ACC112 (cell line): ENCODE measurements around the gene CMTR1.

ENCODE experiments used
- H2AFZ ChIP-seq: fragments of 200-600 bp; sonication (generic); one replicate; pipeline ENCODE4 v1.6.0; 2017; ENCODE audit warnings: antibody characterized with exemption, low read length; ENCODE audit not compliant: unreplicated experiment
- H3K27ac ChIP-seq: fragments of 200-600 bp; sonication (generic); 2 replicates; pipeline ENCODE4 v1.5.1; 2014; ENCODE audit warnings: low read depth, mild to moderate bottlenecking, antibody characterized with exemption, low read length, moderate library complexity
- H3K27me3 ChIP-seq: fragments of 200-600 bp; sonication (generic); 2 replicates; pipeline ENCODE4 v1.6.1; 2014; ENCODE audit warnings: mild to moderate bottlenecking, antibody characterized with exemption, low read length, moderate library complexity, mixed read lengths; ENCODE audit not compliant: insufficient read depth
- H3K36me3 ChIP-seq: fragments of 200-600 bp; sonication (generic); 2 replicates; pipeline ENCODE4 v1.6.1; 2016; ENCODE audit warnings: mild to moderate bottlenecking, antibody characterized with exemption, low read length, moderate library complexity, mixed read lengths; ENCODE audit not compliant: insufficient read depth
- H3K4me1 ChIP-seq: fragments of 200-600 bp; sonication (generic); one replicate; pipeline ENCODE4 v1.6.1; 2016; ENCODE audit warnings: low read length, mixed read lengths; ENCODE audit not compliant: insufficient read depth, unreplicated experiment, control insufficient read depth
- H3K4me3 ChIP-seq: fragments of 200-600 bp; sonication (generic); 2 replicates; pipeline ENCODE4 v1.5.1; 2014; ENCODE audit warnings: mild to moderate bottlenecking, low read depth, low read length
- H3K79me2 ChIP-seq: fragments of 200-600 bp; sonication (generic); one replicate; pipeline ENCODE4 v1.6.0; 2016; ENCODE audit warnings: low read length; ENCODE audit not compliant: control insufficient read depth, unreplicated experiment, insufficient read depth

CMTR1 gene

GRCh38 chr6:37503309-37503965 is 70.4 kb downstream of the CMTR1 start:
- Histone ChIP-seq H3K36me3 (no peaks in the 10 kb centered on the region), H3K4me3 (no peak overlapping the region), H3K27ac (no peak overlapping the region), H3K79me2 (no peaks in the 10 kb centered on the region), H2AFZ (no peak overlapping the region), H3K27me3 (no peaks in the 10 kb centered on the region; the same call in 1 of the 2 replicates), H3K4me1 (no peaks in the 10 kb centered on the region)

- no peaks in the 10 kb centered on the region; the same call in 1 of the 2 replicates for H3K27me3 ChIP-seq
- no peak overlapping the region for H2AFZ ChIP-seq
- H3K79me2 ChIP-seq = no peaks in the 10 kb centered on the region
- H3K27ac ChIP-seq = no peak overlapping the region
- no peaks in the 10 kb centered on the region for H3K4me1 ChIP-seq
- H3K4me3 ChIP-seq = no peak overlapping the region
- no peaks in the 10 kb centered on the region for H3K36me3 ChIP-seq
These were observed 71.0 kb downstream of the CMTR1 start for GRCh38 chr6:37504024-37504423.

- Histone ChIP-seq H3K4me3 (no peak overlapping the region), H3K27ac (no peak overlapping the region), H3K79me2 (no peaks in the 10 kb centered on the region), H3K36me3 (no peaks in the 10 kb centered on the region), H3K27me3 (no peaks in the 10 kb centered on the region; the same call in 1 of the 2 replicates), H3K4me1 (no peaks in the 10 kb centered on the region), H2AFZ (no peak overlapping the region)
These were observed 73.5 kb downstream of the CMTR1 start for GRCh38 chr6:37506479-37506878.

- Histone ChIP-seq H3K4me3 (no peak overlapping the region), H2AFZ (no peak overlapping the region), H3K36me3 (no peaks in the 10 kb centered on the region), H3K27me3 (peaks cover 5% of the 10 kb centered on the region; the same call in 1 of the 2 replicates), H3K4me1 (no peaks in the 10 kb centered on the region), H3K79me2 (no peaks in the 10 kb centered on the region), H3K27ac (no peak overlapping the region)
These were observed 74.1 kb downstream of the CMTR1 start for GRCh38 chr6:37507077-37507476.

- H3K27ac ChIP-seq = no peak overlapping the region
- no peaks in the 10 kb centered on the region for H3K36me3 ChIP-seq
- no peaks in the 10 kb centered on the region for H3K79me2 ChIP-seq
- H3K4me3 ChIP-seq = no peak overlapping the region
- peaks cover 12% of the 10 kb centered on the region for H3K27me3 ChIP-seq
- no peaks in the 10 kb centered on the region for H3K4me1 ChIP-seq
- H2AFZ ChIP-seq = no peak overlapping the region
These were observed 74.8 kb downstream of the CMTR1 start for GRCh38 chr6:37507690-37508421.

- H3K4me1 ChIP-seq = peaks cover 15% of the 10 kb centered on the region
These were observed 78.2 kb downstream of the CMTR1 start for GRCh38 chr6:37511201-37511600.

GRCh38 chr6:37511910-37512399 is 78.9 kb downstream of the CMTR1 start:
- Histone ChIP-seq H3K4me1 (peaks cover 15% of the 10 kb centered on the region), H3K27me3 (peaks cover 22% of the 10 kb centered on the region), H2AFZ (no peak overlapping the region), H3K36me3 (no peaks in the 10 kb centered on the region), H3K27ac (no peak overlapping the region), H3K4me3 (no peak overlapping the region), H3K79me2 (no peaks in the 10 kb centered on the region)

More at GRCh38 chr6:37511201-37511600, 78.2 kb downstream of the CMTR1 start:
- no peaks in the 10 kb centered on the region for H3K36me3 ChIP-seq
- no peak overlapping the region for H3K4me3 ChIP-seq
- peaks cover 22% of the 10 kb centered on the region for H3K27me3 ChIP-seq
- H2AFZ ChIP-seq = no peak overlapping the region
- no peak overlapping the region for H3K27ac ChIP-seq
- no peaks in the 10 kb centered on the region for H3K79me2 ChIP-seq

- Histone ChIP-seq H3K79me2 (no peaks in the 10 kb centered on the region), H2AFZ (no peak overlapping the region), H3K27me3 (peaks cover 22% of the 10 kb centered on the region), H3K36me3 (no peaks in the 10 kb centered on the region), H3K4me3 (no peak overlapping the region), H3K4me1 (peaks cover 15% of the 10 kb centered on the region), H3K27ac (no peak overlapping the region)
These were observed 79.5 kb downstream of the CMTR1 start for GRCh38 chr6:37512400-37513011.

- Histone ChIP-seq H3K79me2 (no peaks in the 10 kb centered on the region), H3K36me3 (no peaks in the 10 kb centered on the region), H3K4me1 (peaks cover 15% of the 10 kb centered on the region), H2AFZ (no peak overlapping the region), H3K27ac (no peak overlapping the region), H3K4me3 (no peak overlapping the region), H3K27me3 (peaks cover 22% of the 10 kb centered on the region)
These were observed 80.1 kb downstream of the CMTR1 start for GRCh38 chr6:37513155-37513554.

- Histone ChIP-seq H3K79me2 (no peaks in the 10 kb centered on the region), H3K4me3 (no peak overlapping the region), H3K27me3 (peaks cover 22% of the 10 kb centered on the region), H3K27ac (no peak overlapping the region), H3K4me1 (peaks cover 15% of the 10 kb centered on the region), H2AFZ (no peak overlapping the region), H3K36me3 (no peaks in the 10 kb centered on the region)
These were observed 80.6 kb downstream of the CMTR1 start for GRCh38 chr6:37513576-37513975.
